Fibroblast of lung (primary cell): ENCODE results near the gene RHOB. TPM values are rescaled to one million over a fixed set of nuclear protein-coding genes. Genes with fewer than 3 reads are reported as not detected.

Source experiments
- DNase-seq, 2 donors: peaks; one replicate each; pipeline versions ENCODE4 v3.0.0 to v3.0.0-alpha.2; 2010; ENCODE audit warnings: low read depth in 2 of 2
- H2AFZ ChIP-seq: 2 replicates; pipeline ENCODE4 v1.5.1; 2012; ENCODE audit warnings: low read length, control low read depth, inconsistent platforms
- H3K27ac ChIP-seq: 2 replicates; pipeline ENCODE4 v1.5.1; 2011; ENCODE audit warnings: low read length, control low read depth; ENCODE audit not compliant: insufficient read depth
- H3K27me3 ChIP-seq: 2 replicates; pipeline ENCODE4 v1.5.1; 2011; ENCODE audit warnings: mild to moderate bottlenecking, low read length; ENCODE audit not compliant: control insufficient read depth, insufficient read depth
- H3K36me3 ChIP-seq: 2 replicates; pipeline ENCODE4 v1.5.1; 2011; ENCODE audit warnings: low read length; ENCODE audit not compliant: control insufficient read depth, insufficient read depth
- H3K4me1 ChIP-seq: 2 replicates; pipeline ENCODE4 v1.5.1; 2011; ENCODE audit warnings: low read length; ENCODE audit not compliant: control insufficient read depth, insufficient read depth; ENCODE audit errors: extremely low read depth
- H3K4me2 ChIP-seq: 2 replicates; pipeline ENCODE4 v1.5.1; 2011; ENCODE audit warnings: low read length, control low read depth; ENCODE audit not compliant: insufficient read depth; ENCODE audit errors: extremely low read depth
- H3K4me3 ChIP-seq, 4 experiments: fragments of 200-600 bp in 1 of 4; sonication (generic) in 1 of 4; replicated peaks in 1 of 4; 2 replicates each; pipeline ENCODE4 v1.5.1; 2011 to 2016; ENCODE audit warnings: low read length in 4 of 4, low read depth in 3 of 4, mild to moderate bottlenecking in 3 of 4, control low read depth in 2 of 4, inconsistent platforms in 1 of 4, mixed read lengths in 1 of 4; ENCODE audit not compliant: insufficient read depth in 1 of 4; ENCODE audit errors: control extremely low read depth in 1 of 4
- H3K79me2 ChIP-seq: 2 replicates; pipeline ENCODE4 v1.5.1; 2012; ENCODE audit warnings: mild to moderate bottlenecking, low read length, inconsistent platforms; ENCODE audit not compliant: control insufficient read depth, insufficient read depth
- H3K9ac ChIP-seq: 2 replicates; pipeline ENCODE4 v1.5.1; 2011; ENCODE audit warnings: mild to moderate bottlenecking, low read length, control low read depth; ENCODE audit not compliant: insufficient read depth
- H3K9me3 ChIP-seq: 2 replicates; pipeline ENCODE4 v1.5.1; 2012; ENCODE audit warnings: low read depth, low read length; ENCODE audit not compliant: control insufficient read depth, insufficient read depth
- H4K20me1 ChIP-seq: 2 replicates; pipeline ENCODE4 v1.5.1; 2011; ENCODE audit warnings: low read length; ENCODE audit not compliant: control insufficient read depth, insufficient read depth; ENCODE audit errors: extremely low read depth
- EZH2 ChIP-seq: IDR thresholded peaks from 2 replicates; pipeline ENCODE4 v1.5.1; 2012; ENCODE audit warnings: low read length, control low read depth, mild to moderate bottlenecking; ENCODE audit errors: missing control alignments
- polyA plus RNA-seq, 2 donors: library from polyadenylated mRNA; depleted of rRNA in 1 of 2; stranded (reverse) in 1 of 2; unstranded in 1 of 2; fragments of >200 nt; gene quantifications; 2 replicates each; pipeline ENCODE4 v1.2.1, GENCODE V29; 2011 to 2012; ENCODE audit warnings: missing spikeins in 1 of 2
- total RNA-seq: library from RNA; depleted of rRNA; stranded (reverse); fragments of >200 nt; gene quantifications from 2 replicates; pipeline ENCODE4 v1.2.1, GENCODE V29; 2014
- TF ChIP-seq, protein P1 (sequence below), 2 donors: IDR thresholded peaks in 1 of 2; conservative IDR thresholded peaks in 1 of 2; 1 replicate in 1 of 2; 2 replicates in 1 of 2; pipeline ENCODE4 v1.5.1; 2011 to 2012; ENCODE audit warnings: low read length in 2 of 2, control low read depth in 1 of 2, inconsistent platforms in 1 of 2, low read depth in 1 of 2, mild to moderate bottlenecking in 1 of 2

RHOB gene
- total and polyA plus RNA-seq, 2 donors (not counting 1 experiment from before 2014, with no cell fraction given): 113 to 171 TPM

GRCh38 chr2:20476481-20476880, 29.6 kb downstream of the RHOB start:
- no peak overlapping the region for H3K4me3 ChIP-seq

GRCh38 chr2:20476950-20477349, 30.1 kb downstream of the RHOB start:
- DNase-seq: no peak
- TF ChIP-seq, protein P1, sequence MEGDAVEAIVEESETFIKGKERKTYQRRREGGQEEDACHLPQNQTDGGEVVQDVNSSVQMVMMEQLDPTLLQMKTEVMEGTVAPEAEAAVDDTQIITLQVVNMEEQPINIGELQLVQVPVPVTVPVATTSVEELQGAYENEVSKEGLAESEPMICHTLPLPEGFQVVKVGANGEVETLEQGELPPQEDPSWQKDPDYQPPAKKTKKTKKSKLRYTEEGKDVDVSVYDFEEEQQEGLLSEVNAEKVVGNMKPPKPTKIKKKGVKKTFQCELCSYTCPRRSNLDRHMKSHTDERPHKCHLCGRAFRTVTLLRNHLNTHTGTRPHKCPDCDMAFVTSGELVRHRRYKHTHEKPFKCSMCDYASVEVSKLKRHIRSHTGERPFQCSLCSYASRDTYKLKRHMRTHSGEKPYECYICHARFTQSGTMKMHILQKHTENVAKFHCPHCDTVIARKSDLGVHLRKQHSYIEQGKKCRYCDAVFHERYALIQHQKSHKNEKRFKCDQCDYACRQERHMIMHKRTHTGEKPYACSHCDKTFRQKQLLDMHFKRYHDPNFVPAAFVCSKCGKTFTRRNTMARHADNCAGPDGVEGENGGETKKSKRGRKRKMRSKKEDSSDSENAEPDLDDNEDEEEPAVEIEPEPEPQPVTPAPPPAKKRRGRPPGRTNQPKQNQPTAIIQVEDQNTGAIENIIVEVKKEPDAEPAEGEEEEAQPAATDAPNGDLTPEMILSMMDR (conservative IDR thresholded peaks at IDR 0.05 in 1 of 2, IDR thresholded peaks at IDR 0.05 in 1 of 2; ENCODE audit: low read depth in 1 of 2, low read length in 2 of 2): no peak
- no peak for TF ChIP-seq EZH2

More at GRCh38 chr2:20476481-20476880, 29.6 kb downstream of the RHOB start:
- no peak overlapping the region for H3K27ac ChIP-seq
- H4K20me1 ChIP-seq: no peaks in the 10 kb centered on the region
- H3K9me3 ChIP-seq: no peaks in the 10 kb centered on the region
- H3K27me3 ChIP-seq: no peaks in the 10 kb centered on the region
- no peaks in the 10 kb centered on the region for H3K79me2 ChIP-seq
- no peak for DNase-seq
- H3K36me3 ChIP-seq: no peaks in the 10 kb centered on the region
- H3K9ac ChIP-seq: no peak overlapping the region
- no peak overlapping the region for H2AFZ ChIP-seq
- no peak overlapping the region for H3K4me2 ChIP-seq
- TF ChIP-seq, protein P1 (conservative IDR thresholded peaks at IDR 0.05 in 1 of 2, IDR thresholded peaks at IDR 0.05 in 1 of 2; ENCODE audit: low read depth in 1 of 2, low read length in 2 of 2): no peak
- no peak for TF ChIP-seq EZH2
- no peaks in the 10 kb centered on the region for H3K4me1 ChIP-seq

DNA sequence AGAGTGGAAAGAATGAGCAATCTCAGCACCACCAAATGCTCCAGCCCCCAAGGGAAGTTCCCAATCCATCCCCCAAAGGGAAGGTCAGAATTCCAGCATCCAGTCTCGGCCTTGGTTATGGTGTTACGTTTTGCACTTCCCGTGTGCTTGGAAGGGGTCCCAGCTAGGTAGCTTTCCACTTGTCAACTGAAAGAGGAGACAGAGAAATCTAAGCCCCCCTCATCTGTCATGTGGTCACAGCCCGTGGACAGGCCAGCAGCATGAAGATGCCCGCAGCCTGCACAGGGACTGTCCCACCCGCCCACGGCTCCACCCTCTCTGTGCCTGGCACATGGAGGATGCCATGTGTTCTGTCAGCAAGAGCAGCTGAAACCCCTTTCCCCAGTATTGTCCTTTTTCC, 32.1 kb downstream of the RHOB start:
- H3K4me1 ChIP-seq: no peaks in the 10 kb centered on the region
- H3K9me3 ChIP-seq: no peaks in the 10 kb centered on the region
- peaks cover 5% of the 10 kb centered on the region for H3K27me3 ChIP-seq
- H3K79me2 ChIP-seq: no peaks in the 10 kb centered on the region
- H3K36me3 ChIP-seq: no peaks in the 10 kb centered on the region
- TF ChIP-seq, protein P1 (conservative IDR thresholded peaks at IDR 0.05 in 1 of 2, IDR thresholded peaks at IDR 0.05 in 1 of 2; ENCODE audit: low read depth in 1 of 2, low read length in 2 of 2): no peak
- no peak for TF ChIP-seq EZH2
- no peak overlapping the region for H2AFZ ChIP-seq
- H3K9ac ChIP-seq: no peak overlapping the region
- H3K4me2 ChIP-seq: no peak overlapping the region
- no peak overlapping the region for H3K27ac ChIP-seq
- DNase-seq: no peak
- H3K4me3 ChIP-seq: no peak overlapping the region
- no peaks in the 10 kb centered on the region for H4K20me1 ChIP-seq

More at GRCh38 chr2:20476950-20477349, 30.1 kb downstream of the RHOB start:
- no peaks in the 10 kb centered on the region for H3K4me1 ChIP-seq
- no peak overlapping the region for H3K4me2 ChIP-seq
- no peaks in the 10 kb centered on the region for H3K9me3 ChIP-seq
- H4K20me1 ChIP-seq: no peaks in the 10 kb centered on the region
- H3K9ac ChIP-seq: no peak overlapping the region
- H3K27me3 ChIP-seq: no peaks in the 10 kb centered on the region
- H3K36me3 ChIP-seq: no peaks in the 10 kb centered on the region
- H3K27ac ChIP-seq: no peak overlapping the region
- no peak overlapping the region for H3K4me3 ChIP-seq
- no peak overlapping the region for H2AFZ ChIP-seq
- no peaks in the 10 kb centered on the region for H3K79me2 ChIP-seq
